ENCODE measurements around the gene TCP11X1.
"Not testable (repeated sequence)": the region's sequence is repeated elsewhere in the genome, so short reads cannot be mapped to it uniquely, and the experiment has no call there.

The TCP11X1 gene

DNA sequence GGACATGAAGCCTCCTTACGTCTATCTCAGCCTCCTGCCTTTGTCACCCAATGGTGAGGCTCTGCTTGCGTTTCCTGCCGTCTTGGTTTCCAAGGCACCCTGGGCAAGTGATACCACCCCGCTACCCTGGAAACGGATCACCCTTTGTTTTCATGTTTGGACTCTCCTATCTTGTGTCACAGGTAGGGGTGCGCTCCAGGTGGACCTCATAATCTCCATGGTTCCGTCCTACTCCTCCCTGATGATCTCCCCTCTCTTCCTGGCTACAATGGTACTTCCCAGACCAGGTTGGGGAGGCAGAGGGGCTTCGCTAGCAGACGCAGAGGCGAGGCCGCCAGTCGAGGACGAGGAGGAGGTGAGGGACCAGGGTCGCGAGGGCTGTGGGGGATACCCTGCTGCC is at the start of gene TCP11X1:
TCP11X1 (plus strand) TSS at position 316 of the 400 bp plus-strand sequence.
- CTCF ChIA-PET; POLR2A ChIA-PET (ENCODE audit: low non-redundant PET); H3K27ac ChIP-seq; DNase-seq (ENCODE audit: low spot score): not testable (repeated sequence)

- ChIA-PET CTCF (no interaction called here), POLR2A (ENCODE audit: low non-redundant PET) (no interaction called here)
- DNase-seq (ENCODE audit: low spot score): no peak
- H3K27ac ChIP-seq: no peak overlapping the region
- TF ChIP-seq, protein P1, sequence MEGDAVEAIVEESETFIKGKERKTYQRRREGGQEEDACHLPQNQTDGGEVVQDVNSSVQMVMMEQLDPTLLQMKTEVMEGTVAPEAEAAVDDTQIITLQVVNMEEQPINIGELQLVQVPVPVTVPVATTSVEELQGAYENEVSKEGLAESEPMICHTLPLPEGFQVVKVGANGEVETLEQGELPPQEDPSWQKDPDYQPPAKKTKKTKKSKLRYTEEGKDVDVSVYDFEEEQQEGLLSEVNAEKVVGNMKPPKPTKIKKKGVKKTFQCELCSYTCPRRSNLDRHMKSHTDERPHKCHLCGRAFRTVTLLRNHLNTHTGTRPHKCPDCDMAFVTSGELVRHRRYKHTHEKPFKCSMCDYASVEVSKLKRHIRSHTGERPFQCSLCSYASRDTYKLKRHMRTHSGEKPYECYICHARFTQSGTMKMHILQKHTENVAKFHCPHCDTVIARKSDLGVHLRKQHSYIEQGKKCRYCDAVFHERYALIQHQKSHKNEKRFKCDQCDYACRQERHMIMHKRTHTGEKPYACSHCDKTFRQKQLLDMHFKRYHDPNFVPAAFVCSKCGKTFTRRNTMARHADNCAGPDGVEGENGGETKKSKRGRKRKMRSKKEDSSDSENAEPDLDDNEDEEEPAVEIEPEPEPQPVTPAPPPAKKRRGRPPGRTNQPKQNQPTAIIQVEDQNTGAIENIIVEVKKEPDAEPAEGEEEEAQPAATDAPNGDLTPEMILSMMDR (conservative IDR thresholded peaks at IDR 0.05; ENCODE audit: low read depth): no peak
Measured at GRCh38 chrX:102185967-102186720, 29.0 kb upstream of the TCP11X1 start.

DNA sequence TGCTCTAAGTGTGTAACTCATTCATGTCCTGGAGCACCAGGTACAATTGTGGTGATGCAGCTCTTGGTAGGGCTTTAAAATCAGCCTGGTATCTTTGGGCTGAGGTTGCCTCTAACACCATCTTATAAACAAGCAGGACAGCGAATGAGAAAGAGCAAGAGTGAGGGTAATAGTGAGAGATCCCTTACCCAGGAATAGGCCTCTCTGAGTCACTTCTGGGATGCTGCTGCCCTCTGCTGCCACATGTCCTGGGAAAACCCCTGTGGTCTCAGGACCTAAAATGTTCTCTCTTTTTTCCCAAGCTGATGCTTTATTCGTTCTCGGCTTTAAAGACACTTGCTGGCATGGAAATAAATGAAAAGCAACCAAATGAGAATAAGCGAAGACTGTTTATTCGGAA is 7.2 kb upstream of the TCP11X1 start:
- POLR2A ChIA-PET (ENCODE audit: low non-redundant PET); DNase-seq (ENCODE audit: low spot score); H3K27ac ChIP-seq; CTCF ChIA-PET: not testable (repeated sequence)

DNA sequence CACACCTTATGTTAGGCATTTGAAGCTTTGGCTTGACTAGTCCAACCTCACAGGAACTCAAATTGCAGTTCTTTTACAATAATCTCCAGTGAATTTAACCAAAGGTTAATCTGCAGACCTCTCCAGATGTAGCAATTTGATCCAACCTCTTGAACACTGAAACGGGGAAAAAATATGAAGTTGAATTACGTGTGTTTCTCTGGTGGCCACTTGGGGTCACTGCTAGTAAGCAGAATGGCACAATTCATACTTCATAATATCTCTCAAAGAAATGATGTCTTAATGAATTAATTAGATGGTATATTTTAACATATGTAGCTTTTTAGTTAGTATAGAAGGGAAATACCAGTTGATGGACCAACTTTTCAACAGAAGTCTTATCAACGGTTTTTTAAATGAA is 1.4 kb downstream of the TCP11X1 start:
- DNase-seq (ENCODE audit: low spot score); H3K27ac ChIP-seq; CTCF ChIA-PET; POLR2A ChIA-PET (ENCODE audit: low non-redundant PET): not testable (repeated sequence)

DNA sequence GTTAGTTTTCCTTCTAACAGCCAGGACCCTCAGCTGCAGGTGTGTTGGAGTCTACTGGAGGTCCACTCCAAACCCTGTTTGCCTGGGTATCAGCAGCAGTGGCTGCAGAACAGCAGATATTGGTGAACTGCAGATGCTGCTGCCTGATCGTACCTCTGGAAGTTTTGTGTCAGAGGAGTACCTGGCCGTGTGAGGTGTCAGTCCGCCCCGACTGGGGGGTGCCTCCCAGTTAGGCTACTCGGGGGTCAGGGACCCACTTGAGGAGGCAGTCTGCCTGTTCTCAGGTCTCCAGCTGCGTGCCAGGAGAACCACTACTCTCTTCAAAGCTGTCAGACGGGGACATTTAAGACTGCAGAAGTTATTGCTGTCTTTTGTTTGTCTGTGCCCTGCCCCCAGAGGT is 20.6 kb downstream of the TCP11X1 start:
- POLR2A ChIA-PET (ENCODE audit: low non-redundant PET); CTCF ChIA-PET; H3K27ac ChIP-seq; DNase-seq (ENCODE audit: low spot score): not testable (repeated sequence)

GRCh38 chrX:102240265-102240664 is 25.2 kb downstream of the TCP11X1 start:
- H3K27ac ChIP-seq; CTCF ChIA-PET; POLR2A ChIA-PET (ENCODE audit: low non-redundant PET); DNase-seq (ENCODE audit: low spot score): not testable (repeated sequence)

DNA sequence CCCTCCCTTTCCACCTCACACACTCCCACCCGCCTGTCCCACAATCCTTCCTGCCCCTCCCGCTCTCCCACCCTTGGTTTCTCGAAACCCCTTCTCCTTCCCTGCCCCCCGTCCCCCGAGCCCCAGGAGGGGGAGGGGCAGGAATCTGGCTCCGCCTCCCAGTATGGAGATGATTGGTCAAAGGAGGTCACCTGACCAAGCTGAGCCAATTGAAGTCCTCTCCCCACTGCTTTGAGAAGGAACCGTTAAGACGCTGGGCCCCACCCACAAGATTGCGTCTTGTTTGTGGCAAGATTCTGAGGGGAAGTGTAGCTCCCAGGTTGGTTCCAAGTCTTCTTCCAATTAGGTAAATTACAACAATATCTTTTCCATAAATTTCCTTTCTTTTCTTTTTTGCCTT is 31.8 kb downstream of the TCP11X1 start, which contains the start of gene NXF2:
NXF2 (plus strand) TSS at position 275 of the 400 bp plus-strand sequence. CDS start 59,912 bp downstream, outside the sequence.
- POLR2A ChIA-PET (ENCODE audit: low non-redundant PET); DNase-seq (ENCODE audit: low spot score); H3K27ac ChIP-seq; CTCF ChIA-PET: not testable (repeated sequence)

DNA sequence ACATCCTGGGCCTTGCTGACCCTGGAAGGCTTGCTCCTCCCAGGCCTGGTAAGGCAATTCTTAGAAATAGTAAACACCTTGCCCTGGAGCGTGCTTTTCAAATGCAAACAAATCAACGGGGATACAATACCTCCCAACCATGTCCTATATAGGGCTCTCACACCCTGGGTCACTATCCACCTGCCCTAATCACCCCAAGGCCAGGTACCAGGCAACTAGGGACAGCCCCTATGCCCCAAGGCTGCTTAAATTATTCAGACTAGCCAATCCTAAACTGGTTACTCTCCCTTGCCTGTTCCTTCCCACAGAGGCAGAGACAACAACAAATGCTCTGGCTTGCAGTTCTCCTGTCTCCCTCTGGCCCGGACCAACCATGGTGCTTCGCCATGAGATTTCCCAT is 57.1 kb downstream of the TCP11X1 start:
- H3K27ac ChIP-seq; POLR2A ChIA-PET (ENCODE audit: low non-redundant PET); CTCF ChIA-PET; DNase-seq (ENCODE audit: low spot score): not testable (repeated sequence)
